Liver (tissue), 9 donors: ENCODE measurements around the gene FOXO1. TPM values are rescaled to one million over a fixed set of nuclear protein-coding genes. Genes with fewer than 3 reads are reported as not detected.

ENCODE experiments used
- DNase-seq: peaks from one replicate; pipeline ENCODE4 v3.0.0-alpha.2; 2017; ENCODE audit warnings: low spot score
- H3K27ac ChIP-seq, 2 donors: one replicate each; pipeline ENCODE4 v1.7.0; 2013; ENCODE audit warnings: inconsistent platforms in 2 of 2, low read length in 2 of 2, control low read depth in 1 of 2, low read depth in 1 of 2, mild to moderate bottlenecking in 1 of 2
- H3K27me3 ChIP-seq, 4 donors: one replicate each; pipeline versions ENCODE4 v1.6.1 to v1.7.0; 2013; ENCODE audit warnings: low read length in 3 of 4, inconsistent platforms in 1 of 4, mild to moderate bottlenecking in 1 of 4, moderate library complexity in 1 of 4; ENCODE audit not compliant: control insufficient read depth in 4 of 4, insufficient read depth in 4 of 4
- H3K36me3 ChIP-seq, 4 donors: one replicate each; pipeline versions ENCODE4 v1.6.1 to v1.7.0; 2013; ENCODE audit warnings: low read length in 3 of 4, mild to moderate bottlenecking in 3 of 4, low read depth in 1 of 4, moderate library complexity in 1 of 4; ENCODE audit not compliant: control insufficient read depth in 4 of 4, insufficient read depth in 3 of 4
- H3K4me1 ChIP-seq, 4 donors: one replicate each; pipeline versions ENCODE4 v1.6.1 to v1.7.0; 2013; ENCODE audit warnings: low read length in 3 of 4, mild to moderate bottlenecking in 3 of 4, moderate library complexity in 1 of 4; ENCODE audit not compliant: control insufficient read depth in 4 of 4, insufficient read depth in 4 of 4
- H3K4me3 ChIP-seq, 3 donors: one replicate each; pipeline versions ENCODE4 v1.6.1 to v1.7.0; 2013; ENCODE audit warnings: low read length in 3 of 3, control low read depth in 1 of 3, low read depth in 1 of 3, mild to moderate bottlenecking in 1 of 3
- H3K9ac ChIP-seq, 2 donors: one replicate each; pipeline ENCODE4 v1.7.0; 2013; ENCODE audit warnings: low read length in 2 of 2, mild to moderate bottlenecking in 2 of 2, moderate library complexity in 2 of 2, control low read depth in 1 of 2, low read depth in 1 of 2
- H3K9me3 ChIP-seq, 4 donors: one replicate each; pipeline versions ENCODE4 v1.6.1 to v1.7.0; 2013; ENCODE audit warnings: low read length in 3 of 4; ENCODE audit not compliant: control insufficient read depth in 4 of 4
- ATF3 ChIP-seq: IDR thresholded peaks from 2 replicates; pipeline ENCODE4 v1.6.1; 2016; ENCODE audit warnings: antibody characterized with exemption
- FOXA1 ChIP-seq: IDR thresholded peaks from 2 replicates; pipeline ENCODE4 v1.6.1; 2016; ENCODE audit warnings: antibody characterized with exemption
- GABPA ChIP-seq, 2 donors: IDR thresholded peaks in 1 of 2; conservative IDR thresholded peaks in 1 of 2; 2 replicates each; pipeline ENCODE4 v1.6.1; 2016; ENCODE audit warnings: antibody characterized with exemption in 2 of 2, mild to moderate bottlenecking in 1 of 2, moderate library complexity in 1 of 2
- HNF4A ChIP-seq, 2 donors: conservative IDR thresholded peaks; 2 replicates each; pipeline ENCODE4 v1.6.1; 2016; ENCODE audit warnings: antibody characterized with exemption in 2 of 2, mild to moderate bottlenecking in 2 of 2
- HNF4G ChIP-seq: IDR thresholded peaks from 2 replicates; pipeline ENCODE4 v1.6.1; 2016; ENCODE audit warnings: antibody characterized with exemption
- MAX ChIP-seq: IDR thresholded peaks from 2 replicates; pipeline ENCODE4 v1.6.1; 2016; ENCODE audit warnings: antibody characterized with exemption
- NR2F2 ChIP-seq: IDR thresholded peaks from 2 replicates; pipeline ENCODE4 v1.6.1; 2016; ENCODE audit warnings: antibody characterized with exemption
- RAD21 ChIP-seq, 2 donors: IDR thresholded peaks; 2 replicates each; pipeline ENCODE4 v1.6.1; 2016; ENCODE audit warnings: antibody characterized with exemption in 2 of 2, mild to moderate bottlenecking in 2 of 2
- RXRA ChIP-seq, 2 donors: IDR thresholded peaks; 2 replicates each; pipeline ENCODE4 v1.6.1; 2017 to 2018; ENCODE audit warnings: antibody characterized with exemption in 2 of 2, mild to moderate bottlenecking in 1 of 2
- TAF1 ChIP-seq: conservative IDR thresholded peaks from 2 replicates; pipeline ENCODE4 v1.6.1; 2016; ENCODE audit warnings: antibody characterized with exemption, mild to moderate bottlenecking
- WGBS: extraction: QIAGEN DNeasy Blood & Tissue Kit; methylation state at CpG from one replicate; pipeline ENCODE4 v1.1.7; 2013; 5-methylcytosine and 5-hydroxymethylcytosine counted together
- polyA plus RNA-seq, 2 donors: library from polyadenylated mRNA; stranded (reverse) in 1 of 2; unstranded in 1 of 2; fragments of 200-250 nt in 1 of 2; fragments of >200 nt in 1 of 2; fragmentation: Nextera tagmentation in 1 of 2; extraction: Ambion mirVana in 1 of 2; gene quantifications; one replicate each; pipeline versions ENCODE4 v1.2.1 to v1.2.3, GENCODE V29; 2013 to 2015
- total RNA-seq, 2 donors: library from RNA; depleted of rRNA; stranded (reverse); fragments of >200 nt; gene quantifications; one replicate each; pipeline ENCODE4 v1.2.3, GENCODE V29; 2014
- donor health status: healthy.
- donor health status: healthy.
- donor health status: healthy.
- donor health status: healthy.
- donor health status: healthy.

Gene FOXO1
- total and polyA plus RNA-seq, 4 donors: 5.4 to 23.6 (median 8.6) TPM

DNA sequence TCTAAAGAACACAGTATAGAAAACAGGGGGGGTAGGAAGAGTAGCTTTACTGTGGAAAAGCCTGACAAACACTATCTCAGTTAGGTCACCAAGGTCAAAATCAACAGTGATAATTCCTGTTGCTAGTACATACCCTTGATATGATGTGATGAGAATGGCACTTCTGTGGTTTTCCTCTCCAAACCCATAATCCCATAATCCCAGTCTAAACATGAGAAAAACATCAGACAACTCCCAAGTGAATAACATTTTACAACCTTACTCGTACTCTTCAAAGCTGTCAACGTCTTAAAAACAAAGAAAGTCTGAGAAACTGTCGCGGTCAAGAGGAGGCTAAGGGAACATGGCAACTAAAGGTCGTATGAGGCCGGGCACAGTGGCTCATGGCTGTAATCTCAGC is 137.6 kb downstream of the FOXO1 start:
- WGBS: 96% methylated on average over 6 of the region's 6 CpGs
- DNase-seq: no peak
- peaks cover 0 to 11% (median 7%) of the 10 kb centered on the region in 4 donors for H3K4me1 ChIP-seq
- no peak overlapping the region for H3K9ac ChIP-seq
- no peaks in the 10 kb centered on the region for H3K27me3 ChIP-seq
- TF ChIP-seq MAX (no peak), HNF4A (conservative IDR thresholded peaks at IDR 0.05) (no peak), RXRA (IDR thresholded peaks at IDR 0.05) (no peak), RAD21 (IDR thresholded peaks at IDR 0.05) (no peak), HNF4G (no peak), TAF1 (no peak), FOXA1 (no peak), ATF3 (no peak)
- no peaks in the 10 kb centered on the region for H3K36me3 ChIP-seq
- H3K4me3 ChIP-seq: no peak overlapping the region
- no peak overlapping the region for H3K27ac ChIP-seq
- peaks cover 0 to 6% (median 1%) of the 10 kb centered on the region in 4 donors for H3K9me3 ChIP-seq

DNA sequence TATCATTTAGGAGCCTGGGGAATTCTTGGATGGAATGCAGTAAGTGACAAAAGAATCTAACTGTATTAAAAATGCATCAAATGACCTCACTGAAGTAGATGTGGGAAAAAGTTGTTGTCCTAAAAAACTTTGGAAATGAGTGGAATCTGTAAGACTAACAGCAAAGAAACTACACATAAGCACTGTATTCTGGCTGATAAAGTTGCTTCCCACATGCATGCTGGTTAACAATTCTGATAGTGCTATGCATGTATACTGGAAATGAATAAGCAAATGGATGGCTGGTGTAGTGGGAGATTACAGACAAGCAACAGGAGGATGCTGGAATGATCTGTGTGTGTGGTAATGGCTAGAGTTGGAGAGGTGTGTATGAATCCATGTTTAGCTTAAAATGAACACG is 138.5 kb downstream of the FOXO1 start:
- no peak overlapping the region for H3K27ac ChIP-seq
- WGBS: 89% methylated on average over 1 of the region's 1 CpG
- peak overlapping the region in 1 of 3 donors; percentile 5 for H3K4me3 ChIP-seq
- peaks cover 0 to 11% (median 7%) of the 10 kb centered on the region in 4 donors for H3K4me1 ChIP-seq
- no peaks in the 10 kb centered on the region for H3K36me3 ChIP-seq
- no peak for DNase-seq
- peaks cover 0 to 6% (median 1%) of the 10 kb centered on the region in 4 donors for H3K9me3 ChIP-seq
- no peak for TF ChIP-seq TAF1
- TF ChIP-seq HNF4A (conservative IDR thresholded peaks at IDR 0.05): no peak
- TF ChIP-seq HNF4G: no peak
- TF ChIP-seq GABPA (IDR thresholded peaks at IDR 0.05 in 1 of 2, conservative IDR thresholded peaks at IDR 0.05 in 1 of 2): no peak
- no peaks in the 10 kb centered on the region for H3K27me3 ChIP-seq
- H3K9ac ChIP-seq: no peak overlapping the region

GRCh38 chr13:40522282-40522681 is 144.2 kb downstream of the FOXO1 start:
- Histone ChIP-seq H3K4me3 (no peak overlapping the region), H3K4me1 (peaks cover 0 to 18% (median 8%) of the 10 kb centered on the region in 4 donors), H3K27me3 (no peaks in the 10 kb centered on the region), H3K36me3 (no peaks in the 10 kb centered on the region), H3K9ac (no peak overlapping the region), H3K27ac (no peak overlapping the region), H3K9me3 (no peaks in the 10 kb centered on the region)
- no peak for DNase-seq
- TF ChIP-seq MAX: no peak
- TF ChIP-seq NR2F2: no peak
- no peak for TF ChIP-seq FOXA1
- no peak for TF ChIP-seq RAD21 (IDR thresholded peaks at IDR 0.05)
- no peak for TF ChIP-seq ATF3
- 91% methylated on average over 1 of the region's 1 CpG for WGBS

- no peaks in the 10 kb centered on the region for H3K27me3 ChIP-seq
- 97% methylated on average over 3 of the region's 3 CpGs for WGBS
- H3K9ac ChIP-seq: no peak overlapping the region
- no peak for DNase-seq
- H3K4me1 ChIP-seq: peaks cover 0 to 21% (median 8%) of the 10 kb centered on the region in 4 donors
- H3K36me3 ChIP-seq: no peaks in the 10 kb centered on the region
- TF ChIP-seq HNF4G (no peak), GABPA (IDR thresholded peaks at IDR 0.05 in 1 of 2, conservative IDR thresholded peaks at IDR 0.05 in 1 of 2) (no peak), TAF1 (no peak), HNF4A (conservative IDR thresholded peaks at IDR 0.05) (no peak), RXRA (IDR thresholded peaks at IDR 0.05) (no peak)
- no peak overlapping the region for H3K27ac ChIP-seq
- H3K9me3 ChIP-seq: no peaks in the 10 kb centered on the region
- H3K4me3 ChIP-seq: no peak overlapping the region
Measured at GRCh38 chr13:40520916-40521315, 145.5 kb downstream of the FOXO1 start.
